GM19395 (cell line): ENCODE results near the gene IFNA6.

Experiments
- ATAC-seq: cut with Tn5 transposase; IDR thresholded peaks from one replicate; pipeline ENCODE4 v1.9.1; 2021; ENCODE audit warnings: mild to moderate bottlenecking, moderate library complexity; ENCODE audit not compliant: unreplicated experiment

IFNA6 gene

GRCh38 chr9:21331676-21332402 lies 18.8 kb downstream of the IFNA6 start:
- ATAC-seq, result no peak

- peak; percentile 91 for ATAC-seq
Measured at GRCh38 chr9:21326526-21327139, 24.1 kb downstream of the IFNA6 start.

- ATAC-seq, result no peak
Measured at GRCh38 chr9:21324047-21324446, 26.6 kb downstream of the IFNA6 start.

GRCh38 chr9:21322911-21323461 lies 27.7 kb downstream of the IFNA6 start:
- ATAC-seq, result no peak

- ATAC-seq, result no peak
Measured at GRCh38 chr9:21320465-21320864, 30.2 kb downstream of the IFNA6 start.

GRCh38 chr9:21317956-21318923 lies 32.4 kb downstream of the IFNA6 start:
- peak; percentile 76 for ATAC-seq

- no peak for ATAC-seq
Measured at GRCh38 chr9:21316860-21317259, 33.8 kb downstream of the IFNA6 start.

GRCh38 chr9:21316032-21316842 lies 34.5 kb downstream of the IFNA6 start:
- no peak for ATAC-seq

- no peak for ATAC-seq
Measured at GRCh38 chr9:21314152-21314551, 36.5 kb downstream of the IFNA6 start.

- ATAC-seq, result no peak
Measured at GRCh38 chr9:21311889-21312288, 38.8 kb downstream of the IFNA6 start.

- ATAC-seq, result no peak
Measured at GRCh38 chr9:21305213-21305612, 45.5 kb downstream of the IFNA6 start, which contains the start of gene IFNA5. Gene IFNA5, minus strand, starts transcription at chr9:21305313. Its CDS starts 57 bp downstream, at chr9:21305256.
